Measurements from ENCODE around the gene HSPA14.

- TF ChIP-seq POLR2A (IDR thresholded peaks at IDR 0.05; ENCODE audit: low read depth, low read length) (no peak), SMC3 (IDR thresholded peaks at IDR 0.05; ENCODE audit: low read depth, low read length) (no peak), ELK1 (IDR thresholded peaks at IDR 0.05; ENCODE audit: borderline replicate concordance, low read depth, low read length) (no peak), MAFK (IDR thresholded peaks at IDR 0.05; ENCODE audit: low read depth, low read length) (no peak), RAD21 (IDR thresholded peaks at IDR 0.05; ENCODE audit: low read length) (no peak), FOS (IDR thresholded peaks at IDR 0.05; ENCODE audit: low read depth, low read length) (no peak), BHLHE40 (IDR thresholded peaks at IDR 0.05; ENCODE audit: low read depth, low read length) (no peak), CHD1 (IDR thresholded peaks at IDR 0.05; ENCODE audit: low read depth, low read length) (no peak), USF2 (IDR thresholded peaks at IDR 0.05; ENCODE audit: low read depth, low read length) (no peak), RCOR1 (IDR thresholded peaks at IDR 0.05; ENCODE audit: insufficient replicate concordance, low read length) (no peak), RFX5 (IDR thresholded peaks at IDR 0.05; ENCODE audit: low read depth, low read length) (no peak)
- TF ChIP-seq, protein P1, sequence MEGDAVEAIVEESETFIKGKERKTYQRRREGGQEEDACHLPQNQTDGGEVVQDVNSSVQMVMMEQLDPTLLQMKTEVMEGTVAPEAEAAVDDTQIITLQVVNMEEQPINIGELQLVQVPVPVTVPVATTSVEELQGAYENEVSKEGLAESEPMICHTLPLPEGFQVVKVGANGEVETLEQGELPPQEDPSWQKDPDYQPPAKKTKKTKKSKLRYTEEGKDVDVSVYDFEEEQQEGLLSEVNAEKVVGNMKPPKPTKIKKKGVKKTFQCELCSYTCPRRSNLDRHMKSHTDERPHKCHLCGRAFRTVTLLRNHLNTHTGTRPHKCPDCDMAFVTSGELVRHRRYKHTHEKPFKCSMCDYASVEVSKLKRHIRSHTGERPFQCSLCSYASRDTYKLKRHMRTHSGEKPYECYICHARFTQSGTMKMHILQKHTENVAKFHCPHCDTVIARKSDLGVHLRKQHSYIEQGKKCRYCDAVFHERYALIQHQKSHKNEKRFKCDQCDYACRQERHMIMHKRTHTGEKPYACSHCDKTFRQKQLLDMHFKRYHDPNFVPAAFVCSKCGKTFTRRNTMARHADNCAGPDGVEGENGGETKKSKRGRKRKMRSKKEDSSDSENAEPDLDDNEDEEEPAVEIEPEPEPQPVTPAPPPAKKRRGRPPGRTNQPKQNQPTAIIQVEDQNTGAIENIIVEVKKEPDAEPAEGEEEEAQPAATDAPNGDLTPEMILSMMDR (conservative IDR thresholded peaks at IDR 0.05; ENCODE audit: low read depth, low read length), result no peak
Measured at GRCh38 chr10:14876764-14877163, 38.7 kb downstream of the HSPA14 start.
